ENCODE results near the gene SYT9.

DNA sequence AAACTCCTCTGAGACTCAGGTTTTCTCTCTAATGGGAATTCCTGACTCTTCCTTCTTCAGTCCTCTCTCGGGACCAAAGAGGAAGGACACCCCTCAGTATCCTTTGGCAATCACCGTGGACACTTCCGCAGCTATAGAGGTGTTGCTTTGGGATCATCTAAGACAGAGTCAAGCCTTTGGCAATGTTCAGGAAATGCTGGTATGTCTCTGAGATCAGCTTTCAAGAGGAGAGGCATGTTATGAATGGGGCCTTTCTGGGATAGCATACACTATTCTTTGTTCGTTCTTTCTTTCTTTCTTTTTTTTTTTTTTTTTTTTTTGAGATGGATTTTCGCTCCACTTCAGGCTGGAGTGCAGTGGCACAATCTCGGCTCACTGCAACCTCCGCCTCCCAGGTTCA is 219.4 kb downstream of the SYT9 start:
- TF ChIP-seq, protein P1, sequence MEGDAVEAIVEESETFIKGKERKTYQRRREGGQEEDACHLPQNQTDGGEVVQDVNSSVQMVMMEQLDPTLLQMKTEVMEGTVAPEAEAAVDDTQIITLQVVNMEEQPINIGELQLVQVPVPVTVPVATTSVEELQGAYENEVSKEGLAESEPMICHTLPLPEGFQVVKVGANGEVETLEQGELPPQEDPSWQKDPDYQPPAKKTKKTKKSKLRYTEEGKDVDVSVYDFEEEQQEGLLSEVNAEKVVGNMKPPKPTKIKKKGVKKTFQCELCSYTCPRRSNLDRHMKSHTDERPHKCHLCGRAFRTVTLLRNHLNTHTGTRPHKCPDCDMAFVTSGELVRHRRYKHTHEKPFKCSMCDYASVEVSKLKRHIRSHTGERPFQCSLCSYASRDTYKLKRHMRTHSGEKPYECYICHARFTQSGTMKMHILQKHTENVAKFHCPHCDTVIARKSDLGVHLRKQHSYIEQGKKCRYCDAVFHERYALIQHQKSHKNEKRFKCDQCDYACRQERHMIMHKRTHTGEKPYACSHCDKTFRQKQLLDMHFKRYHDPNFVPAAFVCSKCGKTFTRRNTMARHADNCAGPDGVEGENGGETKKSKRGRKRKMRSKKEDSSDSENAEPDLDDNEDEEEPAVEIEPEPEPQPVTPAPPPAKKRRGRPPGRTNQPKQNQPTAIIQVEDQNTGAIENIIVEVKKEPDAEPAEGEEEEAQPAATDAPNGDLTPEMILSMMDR (IDR thresholded peaks at IDR 0.05), result no peak
- no peak for TF ChIP-seq POLR2A (IDR thresholded peaks at IDR 0.05)
